Hematopoietic multipotent progenitor cell (in vitro differentiated cells): ENCODE measurements around the gene SZRD1. TPM values are rescaled to one million over a fixed set of nuclear protein-coding genes. Genes with fewer than 3 reads are reported as not detected.
A peak's percentile ranks its signal among the peaks of the same experiment; 100 is the strongest.

Experiments
- DNase-seq, 3 donors: peaks; one replicate each; pipeline ENCODE4 v3.0.0-alpha.2; 2011 to 2015; ENCODE audit warnings: low read depth in 2 of 3, low spot score in 2 of 3
- total RNA-seq: library from RNA; depleted of rRNA; stranded (reverse); fragments of >200 nt; gene quantifications from one replicate; pipeline ENCODE4 v1.2.3, GENCODE V29; 2012

SZRD1 gene
- total RNA-seq, 1 donor: 69.2 TPM

DNA sequence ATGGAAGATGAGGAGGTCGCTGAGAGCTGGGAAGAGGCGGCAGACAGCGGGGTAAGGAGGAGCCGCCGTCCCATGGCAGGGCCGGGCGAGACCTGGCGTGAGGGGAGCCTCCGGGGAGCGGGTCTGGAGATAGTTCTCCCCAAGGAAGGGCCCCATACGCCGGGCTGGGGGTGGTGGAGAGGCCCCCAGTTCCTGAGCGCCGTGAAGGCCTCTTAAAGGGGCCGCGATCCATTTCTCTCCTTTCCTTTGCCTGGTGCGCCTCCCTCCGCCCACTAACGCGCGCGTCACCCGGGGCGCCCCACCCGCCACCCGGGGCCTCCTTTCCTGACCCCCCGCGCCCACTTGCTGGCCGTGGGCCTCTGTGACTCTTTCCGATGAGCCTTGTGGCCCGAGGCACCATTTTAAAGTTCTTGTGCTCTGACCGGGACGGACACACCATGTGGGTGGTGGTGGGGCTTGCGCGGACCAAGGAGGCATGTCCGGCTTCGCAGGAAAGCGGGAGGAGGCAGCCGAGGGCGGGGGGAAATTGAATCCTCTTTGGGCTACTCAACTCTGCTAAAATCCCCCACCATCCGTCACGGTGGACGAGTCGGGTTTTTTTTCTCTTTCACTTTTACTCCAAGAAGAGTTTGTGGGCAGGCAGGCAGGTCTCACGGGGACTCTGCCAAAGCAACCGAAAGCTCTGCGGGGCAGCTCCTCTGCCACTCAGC, 371 bp downstream of the SZRD1 start:
- DNase-seq: peak; percentile 63 to 92 (median 90)

DNA sequence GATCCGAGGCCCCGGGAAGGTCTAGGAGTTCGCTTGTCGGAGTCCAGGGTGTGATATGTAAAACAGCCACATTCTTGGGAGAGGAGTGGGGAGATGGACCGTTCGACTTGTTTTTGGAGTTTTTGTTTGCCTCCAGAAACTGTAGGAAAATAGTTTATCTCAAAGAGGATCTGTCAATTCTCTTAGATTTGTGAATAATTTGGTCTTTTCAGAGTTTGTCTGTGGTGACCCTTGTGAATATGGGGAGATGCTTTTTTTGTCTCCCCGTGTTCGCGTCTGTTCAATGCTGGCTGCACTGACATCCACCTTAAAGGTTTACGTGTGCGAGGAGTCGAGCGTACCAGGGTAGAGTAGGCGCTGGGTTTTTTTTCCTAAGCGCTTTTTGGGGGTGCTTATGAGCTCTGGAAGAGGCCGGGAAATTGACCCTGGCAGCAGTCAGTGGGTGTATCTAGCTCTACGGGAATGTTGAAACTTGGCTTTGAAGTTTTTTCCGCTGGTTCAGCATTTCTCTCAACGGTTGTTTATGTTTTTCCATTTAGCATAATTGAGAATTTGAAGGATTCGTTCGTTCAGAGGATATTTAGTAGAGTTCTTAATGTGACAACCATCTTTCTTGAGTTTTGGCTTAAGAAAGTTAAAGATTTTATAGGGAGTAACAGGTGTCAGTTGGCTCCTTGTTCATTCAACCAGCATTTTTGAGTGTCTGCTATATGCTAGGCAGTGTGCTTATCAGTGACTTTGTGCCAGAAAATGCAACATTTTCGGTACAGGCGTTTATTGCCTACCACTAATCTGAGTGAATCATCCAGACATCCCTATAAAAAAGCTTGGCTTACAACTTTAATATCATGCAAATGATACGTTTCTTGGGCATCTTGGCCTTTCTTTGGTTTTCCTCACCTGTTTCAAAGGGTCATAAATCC, 1.2 kb downstream of the SZRD1 start:
- DNase-seq: no peak

DNA sequence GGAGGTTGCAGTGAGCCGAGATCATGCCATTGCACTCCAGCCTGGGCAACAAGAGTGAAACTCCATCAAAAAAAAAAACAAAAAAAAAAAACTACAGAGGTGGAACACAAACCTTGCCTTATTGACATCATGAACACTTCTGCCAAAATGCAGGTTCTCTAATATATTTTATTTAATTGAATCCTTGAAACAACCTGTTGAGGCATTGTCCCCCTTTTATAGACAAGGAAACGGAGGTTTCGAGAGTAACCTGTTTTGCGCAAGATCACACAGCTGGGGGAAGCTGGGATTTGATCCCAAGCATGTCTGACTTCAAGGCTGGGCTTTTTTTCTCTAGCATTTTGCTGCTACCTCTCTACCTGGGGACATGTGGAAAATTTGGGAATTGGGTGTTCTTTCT, 2.8 kb downstream of the SZRD1 start:
- no peak for DNase-seq

DNA sequence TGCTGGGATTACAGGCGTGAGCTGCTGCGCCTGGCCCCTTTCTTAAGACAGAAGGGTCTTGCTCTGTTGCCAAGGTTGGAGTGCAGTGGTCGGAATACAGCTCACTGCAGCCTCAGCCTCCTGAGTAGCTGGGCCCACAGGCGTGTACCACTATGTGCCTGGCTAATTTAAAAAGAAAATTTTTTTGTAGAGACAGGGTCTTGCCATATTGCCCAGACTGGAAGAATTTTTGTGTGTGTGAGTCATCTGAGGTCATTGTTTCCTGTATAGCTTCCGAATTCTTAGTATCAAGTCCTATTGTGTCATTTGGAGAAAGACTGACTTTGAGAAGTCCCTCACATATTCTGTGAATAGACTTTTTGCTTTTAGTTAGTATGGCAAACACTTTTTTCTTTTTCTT, 4.7 kb downstream of the SZRD1 start:
- peak in 2 of 3 donors; percentile 53 to 58 for DNase-seq

DNA sequence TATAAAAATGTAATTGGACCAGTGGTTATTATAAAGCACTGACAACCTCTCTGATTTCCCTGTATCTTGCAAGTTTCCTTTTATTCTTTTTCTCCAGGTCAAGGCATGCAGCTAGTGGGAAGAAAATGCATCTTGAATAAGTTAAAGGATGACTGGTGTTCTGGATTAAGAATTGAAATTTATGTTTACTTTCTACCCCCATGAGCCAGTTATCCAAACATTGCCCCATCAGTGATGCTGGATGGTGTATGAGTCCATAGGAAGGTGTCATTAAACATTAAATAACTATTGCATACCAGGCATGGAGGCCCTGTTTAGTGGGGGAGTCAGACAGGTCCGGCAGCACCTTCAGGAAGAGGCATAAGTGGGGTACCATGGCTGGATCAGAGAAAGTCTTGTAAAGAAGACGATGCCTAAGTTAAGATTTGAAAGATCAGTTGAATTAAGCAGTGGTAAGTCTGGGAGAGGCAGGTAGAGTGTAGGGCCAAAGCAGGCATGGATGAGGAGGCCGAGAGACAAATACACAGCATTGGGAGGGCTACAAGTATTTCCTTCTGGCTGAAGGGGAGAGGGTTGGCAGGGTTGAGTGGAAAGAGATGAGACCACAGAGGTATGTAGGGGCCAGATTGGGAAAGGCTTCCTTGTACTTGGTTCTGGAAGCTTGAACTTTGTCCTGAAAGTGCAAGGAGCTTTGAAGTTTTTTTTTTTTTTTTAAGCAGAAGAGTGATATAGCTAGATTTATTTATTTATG, 5.7 kb downstream of the SZRD1 start:
- no peak for DNase-seq

DNA sequence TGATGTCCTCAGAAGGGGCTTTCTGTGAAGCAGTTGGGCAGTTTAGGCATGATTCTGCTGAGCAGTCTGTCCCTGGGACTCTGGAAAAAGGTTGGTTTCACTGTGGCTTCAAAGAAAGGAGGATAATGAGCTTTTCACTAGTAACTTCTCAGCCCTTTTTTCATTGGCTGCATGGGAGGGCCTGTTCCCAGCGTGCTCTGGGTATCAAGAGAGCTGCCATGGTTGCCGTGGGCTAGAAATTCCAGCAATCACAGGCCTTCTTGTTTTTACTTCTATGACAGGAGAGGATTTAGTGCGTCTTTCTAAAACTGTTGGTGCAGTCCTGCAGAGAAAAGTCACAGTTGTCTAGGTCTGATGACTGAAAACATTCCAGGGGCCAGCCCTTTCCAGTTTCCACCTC, 7.2 kb downstream of the SZRD1 start:
- DNase-seq: no peak

DNA sequence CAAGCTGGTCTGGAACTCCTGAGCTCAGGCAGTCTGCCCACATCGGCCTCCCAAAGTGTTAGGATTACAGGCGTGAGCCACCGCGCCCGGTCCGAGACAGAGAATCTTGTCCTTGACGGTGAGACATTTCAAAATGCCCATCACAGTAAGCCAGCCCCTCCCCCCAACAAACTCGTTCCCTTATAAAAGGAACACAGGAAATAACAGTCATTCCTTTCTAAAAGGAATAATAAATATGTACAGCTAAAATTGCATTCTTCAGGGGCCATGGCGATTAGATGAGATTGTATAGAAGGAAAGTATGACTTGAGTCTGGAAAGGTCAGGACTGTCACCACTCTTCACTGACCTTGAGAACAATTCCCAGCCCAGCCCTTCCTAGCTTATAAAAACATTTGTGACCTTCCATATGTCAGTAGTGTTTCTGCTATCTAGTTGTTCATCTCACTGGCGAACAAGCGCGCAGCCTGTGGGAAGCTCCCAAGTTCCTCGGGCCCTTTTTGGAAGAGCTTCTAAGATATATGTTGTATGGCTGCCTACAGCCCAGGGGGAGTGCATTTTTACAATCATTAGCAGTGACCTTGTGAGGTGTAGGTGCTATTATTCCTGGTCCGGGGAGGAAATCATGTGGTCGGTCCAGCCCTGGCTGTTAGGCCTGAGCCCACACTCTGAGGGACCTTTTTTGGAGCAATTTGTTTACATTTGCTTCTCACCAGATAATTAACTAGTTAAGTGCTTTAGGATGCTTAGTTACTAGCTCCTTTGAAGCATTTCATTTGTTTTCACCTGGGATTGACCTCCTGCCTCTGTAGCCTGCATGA, 8.7 kb downstream of the SZRD1 start:
- no peak for DNase-seq

DNA sequence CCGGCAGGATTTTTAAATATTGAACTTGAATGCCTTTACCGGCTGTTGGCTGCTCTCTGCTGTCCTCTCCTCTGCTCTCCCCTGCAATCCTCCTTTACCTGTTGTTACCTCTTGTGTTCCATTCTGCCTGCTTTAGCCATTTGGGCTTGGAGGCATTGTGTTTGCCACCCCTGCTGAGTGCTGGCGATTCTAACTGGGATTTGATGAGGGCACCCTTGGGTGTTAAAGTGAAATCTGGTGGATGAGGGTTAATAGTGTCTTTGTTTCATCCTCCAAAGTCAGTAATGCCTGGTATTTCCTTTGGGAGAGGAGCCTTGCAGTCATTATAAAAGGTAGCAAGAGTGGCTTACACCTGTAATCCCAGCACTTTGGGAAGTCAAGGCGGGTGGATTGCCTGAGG, 9.9 kb downstream of the SZRD1 start:
- no peak for DNase-seq

DNA sequence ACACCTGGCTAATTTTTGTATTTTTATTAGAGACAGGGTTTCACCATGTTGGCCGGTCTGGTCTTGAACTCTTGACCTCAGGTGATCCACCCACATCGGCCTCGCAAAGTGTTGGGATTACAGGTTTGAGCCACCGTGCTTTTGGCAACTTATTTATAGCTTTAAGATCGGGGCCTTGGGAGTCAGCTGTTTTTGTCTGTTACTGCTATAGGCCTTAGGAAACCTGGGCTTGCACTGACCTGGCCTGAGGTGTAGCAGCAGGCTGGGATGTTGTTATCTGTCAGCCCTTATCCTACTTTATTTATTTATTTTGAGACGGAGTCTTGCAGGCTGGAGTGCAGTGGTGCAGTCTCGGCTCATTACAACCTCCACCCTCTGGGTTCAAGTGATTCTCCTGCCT, 11.4 kb downstream of the SZRD1 start:
- DNase-seq: no peak

DNA sequence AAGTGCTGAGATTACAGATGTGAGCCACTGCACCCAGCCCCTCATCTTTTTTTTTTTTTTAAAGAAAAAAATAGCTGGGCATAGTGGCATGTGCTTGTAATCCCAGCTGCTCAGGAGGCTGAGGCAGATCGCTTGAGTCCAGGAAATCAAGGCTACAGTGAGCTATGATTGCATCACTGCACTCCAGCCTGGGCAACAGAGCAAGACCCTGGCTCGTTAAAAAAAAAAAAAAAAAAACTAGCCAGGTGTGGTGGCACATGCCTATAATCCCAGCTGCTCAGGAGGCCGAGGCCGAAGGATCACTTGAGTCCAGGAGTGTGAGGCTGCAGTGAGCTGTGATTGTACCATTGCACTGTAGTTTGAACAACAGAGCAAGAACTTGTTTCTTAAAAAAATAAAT, 13.8 kb downstream of the SZRD1 start:
- DNase-seq: no peak

DNA sequence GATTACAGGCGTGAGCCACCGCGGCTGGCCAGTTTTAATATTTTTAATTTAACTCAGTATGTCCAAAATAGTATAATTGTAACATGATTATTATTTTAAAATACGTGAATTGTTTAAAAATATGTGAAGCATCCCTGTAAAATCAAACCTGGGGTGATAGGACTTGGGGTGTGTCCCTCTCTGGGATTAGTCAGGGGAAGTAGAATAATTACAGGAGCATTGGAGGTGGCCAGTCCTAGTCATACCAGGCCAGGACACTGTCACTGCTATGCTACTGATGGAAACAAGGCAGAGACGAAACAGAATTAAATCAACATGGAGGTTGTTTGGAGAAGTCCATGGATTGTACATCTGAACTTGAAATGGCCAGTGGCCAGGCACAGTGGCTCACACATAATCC, 16.8 kb downstream of the SZRD1 start:
- DNase-seq: no peak

DNA sequence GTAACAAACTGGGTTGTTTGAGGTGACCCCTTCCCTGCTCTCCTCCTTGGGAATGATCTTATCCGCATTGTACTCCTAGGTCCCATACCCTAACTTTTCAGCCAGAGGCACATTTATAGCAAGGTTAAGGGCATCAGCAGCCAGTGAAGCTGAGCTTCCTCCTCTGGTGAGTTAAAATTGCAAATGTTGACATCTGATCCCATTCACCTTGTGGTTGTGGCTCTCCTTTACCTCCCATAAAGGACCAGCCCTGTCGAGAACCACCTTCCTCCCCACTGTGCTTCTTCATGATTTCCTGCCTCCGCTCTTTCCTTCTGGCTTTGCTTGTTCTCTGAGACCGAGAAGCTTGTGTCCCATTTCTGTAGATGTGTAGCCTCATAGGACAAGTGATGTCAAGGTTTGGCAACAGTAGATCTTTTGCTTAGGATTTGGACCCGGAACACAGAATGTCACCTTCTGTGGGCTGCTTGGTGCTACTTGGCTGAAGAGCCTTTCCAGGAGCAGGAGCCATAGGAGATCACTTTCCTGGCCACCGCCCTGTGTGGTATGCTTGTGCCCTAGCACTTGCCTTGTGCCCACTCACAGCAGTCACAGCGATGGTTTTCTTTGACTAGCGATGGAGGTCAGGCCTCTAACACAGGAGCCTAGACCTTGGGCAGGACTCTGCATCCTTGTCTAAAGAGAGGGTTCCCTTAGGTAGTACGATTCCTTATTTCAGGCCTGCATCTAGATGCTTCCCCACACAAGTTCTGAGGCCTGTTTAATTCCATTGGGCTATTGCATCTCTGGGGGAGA, 18.8 kb downstream of the SZRD1 start:
- no peak for DNase-seq

DNA sequence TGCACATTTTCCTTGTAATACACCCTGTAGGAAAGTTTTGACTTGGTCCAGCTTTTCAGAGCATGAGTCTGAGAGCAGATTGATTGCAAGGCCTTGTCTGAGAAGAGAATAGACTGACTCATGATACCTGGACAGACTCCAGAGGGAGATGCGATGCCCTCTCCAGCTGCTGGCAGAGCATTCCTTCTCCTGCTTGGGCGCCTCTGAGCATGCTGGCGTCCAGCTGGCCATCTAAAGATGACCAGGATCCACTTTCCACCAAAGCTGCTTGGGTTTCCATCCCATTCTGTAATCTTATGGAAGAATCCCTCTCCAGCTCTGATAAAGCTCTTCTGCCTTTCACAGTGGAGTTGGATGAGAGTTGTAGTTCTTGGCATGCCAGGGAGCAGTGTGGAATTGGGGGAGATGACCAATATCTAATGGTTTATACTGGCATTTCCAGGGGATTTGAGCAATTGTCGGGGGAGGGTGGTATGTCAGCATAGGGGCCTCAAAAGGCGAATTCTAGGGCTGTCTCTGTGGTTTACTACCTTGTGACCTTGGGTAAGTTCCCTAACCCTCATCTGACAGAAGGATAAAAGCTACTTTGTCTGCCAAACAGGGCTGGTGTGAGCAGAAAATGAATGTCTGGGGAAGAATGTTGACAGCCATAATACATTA, 19.5 kb downstream of the SZRD1 start:
- DNase-seq: peak in 1 of 3 donors; percentile 36

DNA sequence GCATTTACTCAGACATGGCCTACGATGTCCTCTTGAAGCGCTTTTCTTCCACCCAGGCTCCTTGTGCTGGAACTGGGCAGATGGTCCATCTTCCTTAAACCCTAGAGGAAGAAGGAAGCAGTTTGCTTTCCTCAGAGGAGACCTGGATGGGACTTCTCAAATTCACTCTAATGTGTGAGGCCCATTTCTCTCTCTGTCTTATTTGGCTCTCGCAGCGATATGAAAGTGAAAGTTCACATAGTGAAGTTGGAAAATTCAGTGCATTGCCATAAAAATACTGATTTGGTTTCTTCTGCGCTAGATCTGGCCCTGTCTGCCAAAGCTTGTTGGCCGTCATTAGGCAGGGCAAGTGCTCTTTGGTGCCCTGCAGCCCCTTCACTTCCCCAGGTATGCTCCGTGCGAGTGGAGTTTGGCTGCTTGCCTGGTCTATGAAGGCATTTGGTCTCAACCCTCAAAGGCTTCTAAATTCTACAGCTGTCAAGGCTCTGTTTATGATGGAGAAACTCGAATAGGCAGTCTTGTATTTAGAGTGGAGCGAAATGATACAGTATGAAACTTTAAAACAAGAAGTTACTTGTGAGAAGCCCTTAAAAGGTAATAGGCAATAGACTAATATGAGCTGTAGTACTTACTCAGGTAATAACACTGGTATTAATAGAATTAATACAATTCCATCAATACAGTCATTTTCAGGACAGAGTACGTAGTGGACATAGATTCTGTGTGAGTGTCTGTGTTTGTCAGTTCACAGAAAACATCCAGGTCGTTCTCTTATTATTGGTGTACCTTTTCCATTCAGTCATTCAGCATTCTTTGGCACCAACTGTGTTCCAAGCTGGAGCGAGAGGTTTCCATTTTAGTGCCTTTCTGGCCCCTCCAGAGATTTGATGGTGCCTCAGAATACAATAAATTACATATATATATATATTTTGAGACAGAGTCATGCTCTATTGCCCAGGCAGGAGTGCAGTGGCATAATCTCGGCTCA, 20.5 kb downstream of the SZRD1 start:
- DNase-seq: peak in 1 of 3 donors; percentile 51

DNA sequence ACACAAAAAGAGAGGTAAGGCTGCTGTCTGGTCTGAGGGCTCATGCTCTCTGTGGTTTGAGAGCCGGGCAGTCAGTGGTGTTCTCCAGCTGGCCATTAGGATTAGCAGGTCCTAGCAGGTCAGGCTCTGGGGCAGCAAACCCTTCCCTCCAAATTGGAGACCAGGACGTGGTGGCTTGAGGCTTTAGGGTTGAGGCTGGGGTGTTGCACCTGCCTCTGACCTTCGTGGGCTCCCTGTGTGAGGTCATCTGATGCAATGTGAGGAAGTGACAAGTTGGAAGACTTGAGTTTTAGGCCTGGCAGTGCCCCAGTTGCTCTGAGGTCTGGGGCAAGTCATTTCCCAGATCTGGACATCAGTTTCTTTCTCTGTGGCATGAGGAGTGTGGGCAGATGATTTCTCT, 24.4 kb downstream of the SZRD1 start:
- no peak for DNase-seq

DNA sequence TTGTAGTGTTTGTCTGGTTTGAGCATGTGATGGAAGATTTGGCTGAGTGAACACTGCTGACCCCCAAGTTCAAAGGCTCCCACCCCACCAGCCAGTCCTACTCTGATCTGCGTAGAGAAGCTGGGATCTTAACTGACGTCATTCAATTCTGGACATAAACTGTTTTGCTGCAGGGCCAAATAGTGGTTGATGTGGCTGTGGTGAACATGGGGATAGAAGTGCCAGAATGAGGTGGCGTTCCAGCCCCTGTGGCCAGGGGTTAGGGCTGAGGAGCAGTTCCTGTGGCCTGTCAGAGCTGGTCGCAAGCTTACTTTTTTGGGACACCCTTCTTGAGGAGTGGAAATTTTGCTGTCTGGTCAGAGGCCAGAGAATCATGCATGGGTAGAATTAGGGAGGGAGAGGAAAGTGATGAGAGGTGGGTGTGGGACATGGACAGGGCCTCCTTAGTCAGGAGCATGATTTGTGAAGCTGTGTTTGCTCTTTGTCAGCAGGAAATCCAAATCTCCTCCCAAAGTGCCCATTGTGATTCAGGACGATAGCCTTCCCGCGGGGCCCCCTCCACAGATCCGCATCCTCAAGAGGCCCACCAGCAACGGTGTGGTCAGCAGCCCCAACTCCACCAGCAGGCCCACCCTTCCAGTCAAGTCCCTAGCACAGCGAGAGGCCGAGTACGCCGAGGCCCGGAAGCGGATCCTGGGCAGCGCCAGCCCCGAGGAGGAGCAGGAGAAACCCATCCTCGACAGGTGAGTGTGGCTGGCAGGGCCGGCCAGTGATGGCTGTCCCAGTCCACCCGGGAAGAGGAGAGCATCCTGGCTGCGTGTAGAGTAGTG, 25.9 kb downstream of the SZRD1 start:
- no peak for DNase-seq
